ENCODE results near the gene MCEMP1. TPM values are rescaled to one million over a fixed set of nuclear protein-coding genes. Genes with fewer than 3 reads are reported as not detected.

Gene MCEMP1
- polyA plus RNA-seq, 1 donor from 2014 or later, result not detected

- H3F3A ChIP-seq (ENCODE audit: insufficient read depth, low read length, poor library complexity, severe bottlenecking), result no peaks in the 10 kb centered on the region
- H3K27me3 ChIP-seq (ENCODE audit: insufficient read depth, low read depth, low read length), result no peaks in the 10 kb centered on the region
- H3K4me3 ChIP-seq (ENCODE audit: low read length), result no peak overlapping the region
- H3K9ac ChIP-seq (ENCODE audit: low read length), result no peak overlapping the region
- H3K4me2 ChIP-seq (ENCODE audit: low read length), result no peak overlapping the region
- H3K27ac ChIP-seq (ENCODE audit: low read length), result no peak overlapping the region
- H3K79me2 ChIP-seq (replicated peaks; ENCODE audit: insufficient read depth, low read length), result no peaks in the 10 kb centered on the region
- no peaks in the 10 kb centered on the region for H3K36me3 ChIP-seq (ENCODE audit: insufficient read depth, low read length)
- no peaks in the 10 kb centered on the region for H4K20me1 ChIP-seq (ENCODE audit: insufficient read depth)
- H3K9me3 ChIP-seq (ENCODE audit: low read length), result no peaks in the 10 kb centered on the region
- TF ChIP-seq TAF1 (IDR thresholded peaks at IDR 0.05; ENCODE audit: low read depth) (no peak), POLR2AphosphoS5 (IDR thresholded peaks at IDR 0.05) (no peak), CTCF (IDR thresholded peaks at IDR 0.05; ENCODE audit: poor library complexity, severe bottlenecking) (no peak), RAD21 (conservative IDR thresholded peaks at IDR 0.05) (no peak), SMC3 (conservative IDR thresholded peaks at IDR 0.05; ENCODE audit: poor library complexity) (no peak), MXI1 (conservative IDR thresholded peaks at IDR 0.05; ENCODE audit: poor library complexity, severe bottlenecking) (no peak), EZH2 (IDR thresholded peaks at IDR 0.05; ENCODE audit: borderline replicate concordance, insufficient read depth, low read length, poor library complexity, severe bottlenecking) (no peak), EP300 (conservative IDR thresholded peaks at IDR 0.05; ENCODE audit: poor library complexity, severe bottlenecking) (no peak)
- TF ChIP-seq, protein P1, sequence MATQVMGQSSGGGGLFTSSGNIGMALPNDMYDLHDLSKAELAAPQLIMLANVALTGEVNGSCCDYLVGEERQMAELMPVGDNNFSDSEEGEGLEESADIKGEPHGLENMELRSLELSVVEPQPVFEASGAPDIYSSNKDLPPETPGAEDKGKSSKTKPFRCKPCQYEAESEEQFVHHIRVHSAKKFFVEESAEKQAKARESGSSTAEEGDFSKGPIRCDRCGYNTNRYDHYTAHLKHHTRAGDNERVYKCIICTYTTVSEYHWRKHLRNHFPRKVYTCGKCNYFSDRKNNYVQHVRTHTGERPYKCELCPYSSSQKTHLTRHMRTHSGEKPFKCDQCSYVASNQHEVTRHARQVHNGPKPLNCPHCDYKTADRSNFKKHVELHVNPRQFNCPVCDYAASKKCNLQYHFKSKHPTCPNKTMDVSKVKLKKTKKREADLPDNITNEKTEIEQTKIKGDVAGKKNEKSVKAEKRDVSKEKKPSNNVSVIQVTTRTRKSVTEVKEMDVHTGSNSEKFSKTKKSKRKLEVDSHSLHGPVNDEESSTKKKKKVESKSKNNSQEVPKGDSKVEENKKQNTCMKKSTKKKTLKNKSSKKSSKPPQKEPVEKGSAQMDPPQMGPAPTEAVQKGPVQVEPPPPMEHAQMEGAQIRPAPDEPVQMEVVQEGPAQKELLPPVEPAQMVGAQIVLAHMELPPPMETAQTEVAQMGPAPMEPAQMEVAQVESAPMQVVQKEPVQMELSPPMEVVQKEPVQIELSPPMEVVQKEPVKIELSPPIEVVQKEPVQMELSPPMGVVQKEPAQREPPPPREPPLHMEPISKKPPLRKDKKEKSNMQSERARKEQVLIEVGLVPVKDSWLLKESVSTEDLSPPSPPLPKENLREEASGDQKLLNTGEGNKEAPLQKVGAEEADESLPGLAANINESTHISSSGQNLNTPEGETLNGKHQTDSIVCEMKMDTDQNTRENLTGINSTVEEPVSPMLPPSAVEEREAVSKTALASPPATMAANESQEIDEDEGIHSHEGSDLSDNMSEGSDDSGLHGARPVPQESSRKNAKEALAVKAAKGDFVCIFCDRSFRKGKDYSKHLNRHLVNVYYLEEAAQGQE (IDR thresholded peaks at IDR 0.05; ENCODE audit: borderline replicate concordance), result no peak
- H2AFZ ChIP-seq (ENCODE audit: low read depth, low read length), result no peak overlapping the region
- no peaks in the 10 kb centered on the region for H3K9me2 ChIP-seq (ENCODE audit: insufficient read depth, low read length)
Measured at GRCh38 chr19:7644550-7644877, 32.4 kb upstream of the MCEMP1 start.

- Histone ChIP-seq H2AFZ (ENCODE audit: low read depth, low read length) (no peak overlapping the region), H3K9me2 (ENCODE audit: insufficient read depth, low read length) (no peaks in the 10 kb centered on the region), H4K20me1 (ENCODE audit: insufficient read depth) (no peaks in the 10 kb centered on the region), H3K36me3 (ENCODE audit: insufficient read depth, low read length) (no peaks in the 10 kb centered on the region), H3K9me3 (ENCODE audit: low read length) (no peaks in the 10 kb centered on the region), H3K4me3 (ENCODE audit: low read length) (no peak overlapping the region), H3K9ac (ENCODE audit: low read length) (no peak overlapping the region), H3K4me2 (ENCODE audit: low read length) (no peak overlapping the region), H3K27ac (ENCODE audit: low read length) (no peak overlapping the region), H3K27me3 (ENCODE audit: insufficient read depth, low read depth, low read length) (no peaks in the 10 kb centered on the region), H3K79me2 (replicated peaks; ENCODE audit: insufficient read depth, low read length) (no peaks in the 10 kb centered on the region), H3F3A (ENCODE audit: insufficient read depth, low read length, poor library complexity, severe bottlenecking) (no peaks in the 10 kb centered on the region)
- no peak for TF ChIP-seq EZH2 (IDR thresholded peaks at IDR 0.05; ENCODE audit: borderline replicate concordance, insufficient read depth, low read length, poor library complexity, severe bottlenecking)
- TF ChIP-seq TAF1 (IDR thresholded peaks at IDR 0.05; ENCODE audit: low read depth), result no peak
- no peak for TF ChIP-seq SMC3 (conservative IDR thresholded peaks at IDR 0.05; ENCODE audit: poor library complexity)
- TF ChIP-seq POLR2AphosphoS5 (IDR thresholded peaks at IDR 0.05), result no peak
- no peak for TF ChIP-seq MXI1 (conservative IDR thresholded peaks at IDR 0.05; ENCODE audit: poor library complexity, severe bottlenecking)
- no peak for TF ChIP-seq EP300 (conservative IDR thresholded peaks at IDR 0.05; ENCODE audit: poor library complexity, severe bottlenecking)
- TF ChIP-seq RAD21 (conservative IDR thresholded peaks at IDR 0.05), result no peak
- TF ChIP-seq, protein P1 (IDR thresholded peaks at IDR 0.05; ENCODE audit: borderline replicate concordance), result no peak
- TF ChIP-seq CTCF (IDR thresholded peaks at IDR 0.05; ENCODE audit: poor library complexity, severe bottlenecking), result no peak
Measured at GRCh38 chr19:7645163-7645562, 31.7 kb upstream of the MCEMP1 start.
